K562 (cell line): ENCODE data around the gene BBX. TPM values are rescaled to one million over a fixed set of nuclear protein-coding genes. Genes with fewer than 3 reads are reported as not detected.

ENCODE experiments used
- ATAC-seq: fragments of 200-7000 bp; cut with Tn5 transposase; 3 replicates; pipeline ENCODE4 v1.9.1; 2020; ENCODE audit warnings: moderate library complexity
- BruUV-seq: library from RNA; stranded (reverse); fragments of 400-500 nt; replicated peaks from 2 replicates; lab custom pipeline; 2021; lab: Mats Ljungman, UMichigan
- CTCF ChIA-PET: fragments of 300-600 bp; formaldehyde crosslinking; extraction: SDS; loops from one replicate; lab custom pipeline; 2021; ENCODE audit warnings: low intra/inter-chr PET ratio; lab: Yijun Ruan, JAX
- POLR2A ChIA-PET: fragments of 300-600, 350-650 bp; sonication (Branson Sonifier 250); formaldehyde crosslinking; extraction: SDS; loops from one replicate; lab custom pipeline; 2021; ENCODE audit warnings: antibody characterized with exemption, inconsistent platforms; lab: Yijun Ruan, JAX
- DNase-seq, 4 experiments: peaks; one replicate each; pipeline versions ENCODE4 v3.0.0 to v3.0.0-alpha.2; 2011 to 2018; ENCODE audit warnings: low spot score in 3 of 4, mixed read lengths in 3 of 4; ENCODE audit errors: extremely low read depth in 1 of 4
- FAIRE-seq: peaks from 2 replicates; lab custom pipeline; 2011; peaks lifted over from hg19 to GRCh38; lab: Jason Lieb, UNC
- H2AFZ ChIP-seq: 2 replicates; pipeline ENCODE4 v1.6.0; 2011; ENCODE audit warnings: low read depth, low read length, control low read depth, inconsistent platforms
- H3K27ac ChIP-seq: fragments of 200-600 bp; 3 replicates; pipeline ENCODE4 v1.8.0; 2011; ENCODE audit warnings: low read depth, mild to moderate bottlenecking, control low read depth, inconsistent platforms, low read length, moderate library complexity, mixed read lengths; ENCODE audit errors: extremely low read depth
- H3K27me3 ChIP-seq, 2 experiments: fragments of 300-600 bp in 1 of 2; 2 replicates in 1 of 2; 3 replicates in 1 of 2; pipeline versions ENCODE4 v1.6.0 to v1.8.0; 2011; ENCODE audit warnings: inconsistent platforms in 2 of 2, low read length in 2 of 2, mild to moderate bottlenecking in 1 of 2, mixed read lengths in 1 of 2, moderate library complexity in 1 of 2; ENCODE audit not compliant: control insufficient read depth in 2 of 2, insufficient read depth in 2 of 2
- H3K36me3 ChIP-seq: fragments of 300-600 bp; 3 replicates; pipeline ENCODE4 v1.8.0; 2011; ENCODE audit warnings: mild to moderate bottlenecking, low read length, inconsistent platforms; ENCODE audit not compliant: control insufficient read depth, insufficient read depth
- H3K4me1 ChIP-seq, 2 experiments: fragments of 200-600 bp in 1 of 2; replicated peaks in 1 of 2; 2 replicates in 1 of 2; 3 replicates in 1 of 2; pipeline versions ENCODE4 v1.5.1 to v1.8.0; 2011; ENCODE audit warnings: inconsistent platforms in 2 of 2, low read length in 2 of 2, mild to moderate bottlenecking in 1 of 2, mixed read lengths in 1 of 2, moderate library complexity in 1 of 2; ENCODE audit not compliant: control insufficient read depth in 2 of 2, insufficient read depth in 2 of 2
- H3K4me2 ChIP-seq: 2 replicates; pipeline ENCODE4 v1.6.1; 2011; ENCODE audit warnings: low read length, control low read depth, inconsistent platforms, mixed read lengths; ENCODE audit not compliant: insufficient read depth
- H3K4me3 ChIP-seq: fragments of 200-600 bp; sonication (generic), shearing (Covaris generic); 2 replicates; pipeline ENCODE4 v1.5.1; 2016; ENCODE audit warnings: control low read depth, inconsistent platforms
- H3K79me2 ChIP-seq: fragments of 200-600 bp; 3 replicates; pipeline ENCODE4 v1.8.0; 2011; ENCODE audit warnings: low read length, inconsistent platforms; ENCODE audit not compliant: control insufficient read depth, insufficient read depth
- H3K9ac ChIP-seq, 2 experiments: 2 replicates each; pipeline versions ENCODE4 v1.6.0 to v1.6.1; 2011; ENCODE audit warnings: low read depth in 2 of 2, low read length in 2 of 2, control low read depth in 1 of 2, inconsistent platforms in 1 of 2, mild to moderate bottlenecking in 1 of 2, mixed read lengths in 1 of 2; ENCODE audit not compliant: insufficient read depth in 1 of 2
- H3K9me1 ChIP-seq: one replicate; pipeline ENCODE4 v1.6.0; 2011; ENCODE audit warnings: inconsistent platforms, mild to moderate bottlenecking, low read length, moderate library complexity; ENCODE audit not compliant: control insufficient read depth, insufficient read depth
- H3K9me3 ChIP-seq: replicated peaks from 2 replicates; pipeline ENCODE4 v1.5.1; 2011; ENCODE audit warnings: low read depth, low read length, inconsistent platforms; ENCODE audit not compliant: control insufficient read depth, insufficient read depth
- H4K20me1 ChIP-seq: replicated peaks from 2 replicates; pipeline ENCODE4 v1.6.1; 2011; ENCODE audit warnings: low read length, inconsistent platforms, mixed read lengths; ENCODE audit not compliant: control insufficient read depth, insufficient read depth
- CBX8 ChIP-seq: fragments of 200-600 bp; sonication (generic); IDR thresholded peaks from 2 replicates; pipeline ENCODE4 v1.6.1; 2012; ENCODE audit warnings: borderline replicate concordance, mixed run types, low read depth, mild to moderate bottlenecking, moderate library complexity, mixed read lengths, low read length, control low read depth, inconsistent platforms; ENCODE audit not compliant: poor library complexity, severe bottlenecking; ENCODE audit errors: extremely low read depth
- CCAR2 ChIP-seq: fragments of 200-400 bp; formaldehyde crosslinking; IDR thresholded peaks from 2 replicates; pipeline ENCODE4 v1.6.1; 2017; ENCODE audit warnings: mild to moderate bottlenecking, low read depth, low read length
- EP400 ChIP-seq: fragments of 450-650 bp; IDR thresholded peaks from 2 replicates; pipeline ENCODE4 v1.6.1; 2017; ENCODE audit warnings: antibody characterized with exemption, mild to moderate bottlenecking, moderate library complexity
- HMGXB4 ChIP-seq: sonication (generic); formaldehyde crosslinking; IDR thresholded peaks from 2 replicates; pipeline ENCODE4 v1.8.1; 2023; ENCODE audit warnings: mild to moderate bottlenecking, missing genetic modification reagents
- HNRNPLL ChIP-seq: fragments of 200-400 bp; formaldehyde crosslinking; IDR thresholded peaks from 2 replicates; pipeline ENCODE4 v1.6.1; 2017; ENCODE audit warnings: low read length, low read depth, mild to moderate bottlenecking; ENCODE audit not compliant: poor library complexity, severe bottlenecking
- JUN ChIP-seq, 2 experiments: sonication (generic) in 1 of 2; formaldehyde crosslinking in 1 of 2; IDR thresholded peaks; 2 replicates each; pipeline versions ENCODE4 v1.6.1 to v1.8.0; 2012 to 2022; ENCODE audit warnings: borderline replicate concordance in 2 of 2, mild to moderate bottlenecking in 2 of 2, improper control_type of control experiment in 1 of 2, low read depth in 1 of 2, low read length in 1 of 2, missing genetic modification reagents in 1 of 2
- NR2C1 ChIP-seq, 2 experiments: fragments of 450-650 bp; IDR thresholded peaks; 2 replicates each; pipeline ENCODE4 v1.6.1; 2017; ENCODE audit warnings: mild to moderate bottlenecking in 2 of 2, antibody characterized with exemption in 1 of 2, inconsistent platforms in 1 of 2, missing compliant biosample characterization in 1 of 2, missing genetic modification characterization in 1 of 2
- NR4A1 ChIP-seq, 2 experiments: fragments of 250-450 bp in 1 of 2; fragments of 450-650 bp in 1 of 2; sonication (Bioruptor Pico) in 1 of 2; IDR thresholded peaks; 2 replicates each; pipeline versions ENCODE4 v1.4.0 to v1.6.1; 2016 to 2020; ENCODE audit warnings: mild to moderate bottlenecking in 2 of 2, missing compliant biosample characterization in 1 of 2, missing genetic modification characterization in 1 of 2, moderate library complexity in 1 of 2
- SNAPC5 ChIP-seq: fragments of 250-450 bp; sonication (Bioruptor Pico); IDR thresholded peaks from 2 replicates; pipeline ENCODE4 v1.8.0; 2021; ENCODE audit warnings: moderate library complexity, mild to moderate bottlenecking, inconsistent platforms
- ZKSCAN8 ChIP-seq: fragments of 200-800 bp; sonication (Bioruptor generic); IDR thresholded peaks from 2 replicates; pipeline ENCODE4 v1.6.1; 2016; ENCODE audit warnings: missing genetic modification characterization, missing compliant biosample characterization
- ZNF282 ChIP-seq: sonication (generic); formaldehyde crosslinking; IDR thresholded peaks from 2 replicates; pipeline ENCODE4 v1.8.1; 2023; ENCODE audit warnings: missing genetic modification reagents
- ZNF316 ChIP-seq: fragments of 450-650 bp; IDR thresholded peaks from 2 replicates; pipeline ENCODE4 v1.6.1; 2016
- ZNF609 ChIP-seq: sonication (generic); formaldehyde crosslinking; IDR thresholded peaks from 2 replicates; pipeline ENCODE4 v1.8.1; 2023; ENCODE audit warnings: missing genetic modification reagents, mild to moderate bottlenecking, borderline replicate concordance
- ZNF780A ChIP-seq: fragments of 250-450 bp; sonication (Bioruptor Pico); IDR thresholded peaks from 2 replicates; pipeline ENCODE4 v1.5.0; 2021; ENCODE audit warnings: mild to moderate bottlenecking
- ZNF79 ChIP-seq: fragments of 250-450 bp; sonication (Bioruptor Pico); IDR thresholded peaks from 2 replicates; pipeline ENCODE4 v1.4.0; 2020; ENCODE audit warnings: low read depth, mild to moderate bottlenecking, moderate library complexity
- WGBS: fragments of 100-300 bp; shearing (Covaris generic); methylation state at CpG from one replicate; pipeline ENCODE4 v1.1.6; 2016; ENCODE audit warnings: low coverage, mixed read lengths; ENCODE audit not compliant: insufficient coverage; ENCODE audit errors: missing lambda C conversion rate; 5-methylcytosine and 5-hydroxymethylcytosine counted together
- in situ Hi-C: fragments of 300-500 bp; cut with MboI; formaldehyde crosslinking; loops from 4 replicates; pipeline ENCODE4 v1.15.0; 2018; ENCODE audit warnings: inconsistent platforms, mixed read lengths
- intact Hi-C: fragments of 100-400 bp; cut with micrococcal nuclease; formaldehyde crosslinking; loops from 2 replicates; pipeline ENCODE4 v1.14.2; 2022
- polyA plus RNA-seq, 8 experiments: library from polyadenylated mRNA; depleted of rRNA in 4 of 8; stranded (reverse) in 5 of 8; unstranded in 3 of 8; fragments of >200 nt; fragmentation: Nextera tagmentation in 2 of 8; fragmentation: Illumina TruSeq in 1 of 8; extraction: Ambion mirVana in 2 of 8; extraction: Trizol in 1 of 8; gene quantifications; 2 replicates each; pipeline versions ENCODE4 v1.2.1 to v1.2.3, GENCODE V29; 2011 to 2014; ENCODE audit warnings: inconsistent platforms in 1 of 8, missing spikeins in 1 of 8
- total RNA-seq, 7 experiments: library from RNA; depleted of rRNA in 6 of 7; stranded (reverse); fragments of >200 nt in 6 of 7; fragmentation: Illumina TruSeq in 2 of 7; extraction: Trizol in 2 of 7; gene quantifications; 2 replicates each; pipeline versions ENCODE4 v1.2.1 to v1.2.3, GENCODE V29; 2011 to 2021; ENCODE audit warnings: low replicate concordance in 1 of 7

BBX gene
- total and polyA plus RNA-seq, 9 of the 15 experiments (the other 6 are each of a cell fraction or from before 2014, with no cell fraction given), result 4.9 to 19.5 (median 11.8) TPM

GRCh38 chr3:107734317-107734716 is 211.6 kb downstream of the BBX start:
- no peak overlapping the region for H2AFZ ChIP-seq
- FAIRE-seq (no peak), ATAC-seq (no peak), DNase-seq (no peak)
- BruUV-seq, result no TSS peak
- intact Hi-C loops (no loop called here), in situ Hi-C loops (no loop called here)
- no peak overlapping the region for H3K4me2 ChIP-seq
- no peaks in the 10 kb centered on the region for H3K79me2 ChIP-seq
- no peaks in the 10 kb centered on the region for H3K9me3 ChIP-seq
- H3K27me3 ChIP-seq, result no peaks in the 10 kb centered on the region
- POLR2A ChIA-PET, result no interaction called here
- H3K36me3 ChIP-seq, result peaks cover 5% of the 10 kb centered on the region; the same call in 2 of the 3 replicates
- H4K20me1 ChIP-seq, result no peaks in the 10 kb centered on the region
- no peak overlapping the region for H3K4me3 ChIP-seq
- H3K4me1 ChIP-seq, result no peaks in the 10 kb centered on the region
- WGBS, result 65% methylated on average over 3 of the region's 3 CpGs
- H3K27ac ChIP-seq, result no peak overlapping the region
- no peak overlapping the region for H3K9ac ChIP-seq
- no peaks in the 10 kb centered on the region for H3K9me1 ChIP-seq
- CTCF ChIA-PET, result no interaction called here
- TF ChIP-seq ZNF780A (CRISPR knock-in tag), result no peak
- TF ChIP-seq ZKSCAN8 (CRISPR knock-in tag), result no peak
- TF ChIP-seq NR4A1 (CRISPR knock-in tag; IDR thresholded peaks at IDR 0.05), result no peak
- TF ChIP-seq NR4A1 (tag; IDR thresholded peaks at IDR 0.05), result no peak
- TF ChIP-seq SNAPC5, result no peak
- TF ChIP-seq CCAR2, result no peak
- no peak for TF ChIP-seq HMGXB4
- no peak for TF ChIP-seq HNRNPLL
- TF ChIP-seq ZNF282, result no peak
- no peak for TF ChIP-seq CBX8
- no peak for TF ChIP-seq ZNF316
- TF ChIP-seq EP400, result no peak
- no peak for TF ChIP-seq NR2C1 (IDR thresholded peaks at IDR 0.05)
- TF ChIP-seq NR2C1 (tag; IDR thresholded peaks at IDR 0.05), result no peak
- no peak for TF ChIP-seq ZNF609 (CRISPR knock-in tag)
- TF ChIP-seq ZNF79 (CRISPR knock-in tag), result no peak
- no peak for TF ChIP-seq JUN (IDR thresholded peaks at IDR 0.05; ENCODE audit: borderline replicate concordance, low read depth, low read length)
- no peak for TF ChIP-seq JUN (CRISPR knock-in tag; IDR thresholded peaks at IDR 0.05; ENCODE audit: borderline replicate concordance)
